ENCODE results near the gene TLL2.

DNA sequence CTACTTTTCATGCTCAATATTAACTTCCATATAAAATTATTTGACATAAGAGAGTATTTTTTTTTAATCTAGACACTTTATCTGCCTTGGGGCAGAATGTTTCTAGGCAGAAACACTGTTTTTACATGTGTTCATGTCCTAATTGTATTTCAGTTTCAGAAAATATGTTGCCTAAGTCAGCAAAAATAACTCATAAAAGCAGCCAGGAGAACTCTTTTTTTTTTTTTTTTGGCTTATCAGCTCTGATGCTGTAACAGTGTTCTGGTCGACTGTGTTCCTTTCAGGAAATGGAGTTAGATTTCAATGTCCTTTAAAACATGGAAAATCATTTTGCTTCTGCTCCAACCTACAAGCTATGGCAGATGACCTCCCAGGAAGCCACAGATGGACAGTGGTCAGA lies 91.7 kb downstream of the TLL2 start:
- TF ChIP-seq POLR2AphosphoS5 (IDR thresholded peaks at IDR 0.05; ENCODE audit: low read depth, low read length), result no peak
- no peak for TF ChIP-seq TAF1 (IDR thresholded peaks at IDR 0.05; ENCODE audit: borderline replicate concordance, low read depth, low read length)
- TF ChIP-seq POLR2A (IDR thresholded peaks at IDR 0.05; ENCODE audit: low read depth, low read length), result no peak

Data from GM12892 (cell line).